ENCODE data around the gene TBC1D23. TPM values are rescaled to one million over a fixed set of nuclear protein-coding genes. Genes with fewer than 3 reads are reported as not detected.

TBC1D23 gene
- total and polyA plus RNA-seq, 4 donors: 8.7 to 30.3 (median 17.8) TPM

GRCh38 chr3:100216713-100217112 is 44.1 kb upstream of the TBC1D23 start:
- Histone ChIP-seq H3K27ac (ENCODE audit: low read depth in 1 of 2, low read length in 2 of 2) (no peak overlapping the region), H3K9me3 (ENCODE audit: control insufficient read depth in 4 of 4, low read length in 3 of 4) (peaks cover 0 to 2% (median 0%) of the 10 kb centered on the region in 4 donors), H3K27me3 (ENCODE audit: control insufficient read depth in 4 of 4, insufficient read depth in 4 of 4, low read length in 3 of 4) (no peaks in the 10 kb centered on the region), H3K4me1 (ENCODE audit: control insufficient read depth in 4 of 4, insufficient read depth in 4 of 4, low read length in 3 of 4) (no peaks in the 10 kb centered on the region), H3K4me3 (ENCODE audit: low read depth in 1 of 3, low read length in 3 of 3) (no peak overlapping the region), H3K36me3 (ENCODE audit: control insufficient read depth in 4 of 4, insufficient read depth in 3 of 4, low read depth in 1 of 4, low read length in 3 of 4) (no peaks in the 10 kb centered on the region), H3K9ac (ENCODE audit: low read depth in 1 of 2, low read length in 2 of 2) (no peak overlapping the region)
- TF ChIP-seq SP1 (IDR thresholded peaks at IDR 0.05): no peak
- TF ChIP-seq YY1 (IDR thresholded peaks at IDR 0.05): no peak
- no peak for TF ChIP-seq JUND (IDR thresholded peaks at IDR 0.05)
- no peak for TF ChIP-seq ATF3 (IDR thresholded peaks at IDR 0.05)
- TF ChIP-seq REST (IDR thresholded peaks at IDR 0.05): no peak
- TF ChIP-seq, protein P1, sequence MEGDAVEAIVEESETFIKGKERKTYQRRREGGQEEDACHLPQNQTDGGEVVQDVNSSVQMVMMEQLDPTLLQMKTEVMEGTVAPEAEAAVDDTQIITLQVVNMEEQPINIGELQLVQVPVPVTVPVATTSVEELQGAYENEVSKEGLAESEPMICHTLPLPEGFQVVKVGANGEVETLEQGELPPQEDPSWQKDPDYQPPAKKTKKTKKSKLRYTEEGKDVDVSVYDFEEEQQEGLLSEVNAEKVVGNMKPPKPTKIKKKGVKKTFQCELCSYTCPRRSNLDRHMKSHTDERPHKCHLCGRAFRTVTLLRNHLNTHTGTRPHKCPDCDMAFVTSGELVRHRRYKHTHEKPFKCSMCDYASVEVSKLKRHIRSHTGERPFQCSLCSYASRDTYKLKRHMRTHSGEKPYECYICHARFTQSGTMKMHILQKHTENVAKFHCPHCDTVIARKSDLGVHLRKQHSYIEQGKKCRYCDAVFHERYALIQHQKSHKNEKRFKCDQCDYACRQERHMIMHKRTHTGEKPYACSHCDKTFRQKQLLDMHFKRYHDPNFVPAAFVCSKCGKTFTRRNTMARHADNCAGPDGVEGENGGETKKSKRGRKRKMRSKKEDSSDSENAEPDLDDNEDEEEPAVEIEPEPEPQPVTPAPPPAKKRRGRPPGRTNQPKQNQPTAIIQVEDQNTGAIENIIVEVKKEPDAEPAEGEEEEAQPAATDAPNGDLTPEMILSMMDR (IDR thresholded peaks at IDR 0.05; ENCODE audit: low read depth, low read length, missing input control): no peak
- TF ChIP-seq HNF4A (conservative IDR thresholded peaks at IDR 0.05): no peak
- no peak for TF ChIP-seq GABPA (IDR thresholded peaks at IDR 0.05 in 1 of 2, conservative IDR thresholded peaks at IDR 0.05 in 1 of 2)
- 100% methylated on average over 1 of the region's 1 CpG for WGBS
- no peak for DNase-seq (ENCODE audit: low spot score)

DNA sequence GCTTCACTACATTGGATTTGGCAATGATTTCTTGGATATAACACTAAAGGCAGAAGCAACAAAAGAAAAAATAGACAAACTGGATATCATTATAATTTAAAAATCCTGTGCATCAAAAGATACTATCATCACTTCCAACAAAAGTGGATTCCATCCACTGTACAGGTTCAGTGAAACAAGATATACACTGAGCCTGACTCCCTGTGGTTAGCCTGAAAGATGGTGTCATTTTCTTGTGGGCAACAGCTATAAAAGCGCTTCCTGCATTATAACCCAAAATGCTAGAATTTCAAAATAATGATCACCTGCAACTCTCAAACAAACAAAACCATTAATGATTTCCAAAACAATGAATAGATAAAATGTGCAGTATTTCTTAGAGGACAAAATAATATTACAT is 39.6 kb upstream of the TBC1D23 start:
- Histone ChIP-seq H3K27me3 (ENCODE audit: control insufficient read depth in 4 of 4, insufficient read depth in 4 of 4, low read length in 3 of 4) (no peaks in the 10 kb centered on the region), H3K9me3 (ENCODE audit: control insufficient read depth in 4 of 4, low read length in 3 of 4) (peaks cover 0 to 2% (median 0%) of the 10 kb centered on the region in 4 donors), H3K9ac (ENCODE audit: low read depth in 1 of 2, low read length in 2 of 2) (no peak overlapping the region), H3K4me3 (ENCODE audit: low read depth in 1 of 3, low read length in 3 of 3) (no peak overlapping the region), H3K36me3 (ENCODE audit: control insufficient read depth in 4 of 4, insufficient read depth in 3 of 4, low read depth in 1 of 4, low read length in 3 of 4) (no peaks in the 10 kb centered on the region), H3K27ac (ENCODE audit: low read depth in 1 of 2, low read length in 2 of 2) (no peak overlapping the region), H3K4me1 (ENCODE audit: control insufficient read depth in 4 of 4, insufficient read depth in 4 of 4, low read length in 3 of 4) (no peaks in the 10 kb centered on the region)
- WGBS: 93% methylated on average over 1 of the region's 1 CpG
- no peak for TF ChIP-seq HNF4A (conservative IDR thresholded peaks at IDR 0.05)
- TF ChIP-seq EGR1 (IDR thresholded peaks at IDR 0.05; ENCODE audit: low read depth in 2 of 2): no peak
- no peak for TF ChIP-seq RXRA (IDR thresholded peaks at IDR 0.05)
- TF ChIP-seq TAF1 (conservative IDR thresholded peaks at IDR 0.05): no peak
- no peak for TF ChIP-seq SP1 (IDR thresholded peaks at IDR 0.05)
- TF ChIP-seq, protein P1 (IDR thresholded peaks at IDR 0.05; ENCODE audit: low read depth, low read length, missing input control): no peak
- TF ChIP-seq RAD21 (IDR thresholded peaks at IDR 0.05): no peak
- TF ChIP-seq FOXA2 (IDR thresholded peaks at IDR 0.05): no peak
- TF ChIP-seq YY1 (IDR thresholded peaks at IDR 0.05): no peak
- TF ChIP-seq ZBTB33 (IDR thresholded peaks at IDR 0.05): no peak
- TF ChIP-seq FOXA1 (IDR thresholded peaks at IDR 0.05): no peak
- TF ChIP-seq JUND (IDR thresholded peaks at IDR 0.05): no peak
- TF ChIP-seq GABPA (IDR thresholded peaks at IDR 0.05 in 1 of 2, conservative IDR thresholded peaks at IDR 0.05 in 1 of 2): no peak
- TF ChIP-seq NR2F2 (IDR thresholded peaks at IDR 0.05): no peak
- no peak for TF ChIP-seq MAX (IDR thresholded peaks at IDR 0.05)
- TF ChIP-seq HNF4G (IDR thresholded peaks at IDR 0.05): no peak
- no peak for DNase-seq (ENCODE audit: low spot score)

Measured in liver (tissue), 9 donors.